HepG2 (cell line): ENCODE results near the gene MINAR2.

Experiments used
- CBX5 ChIP-seq: sonication (generic); formaldehyde crosslinking; IDR thresholded peaks from 2 replicates; pipeline ENCODE4 v1.4.0; 2020; ENCODE audit warnings: missing genetic modification reagents, borderline replicate concordance
- CTCF ChIP-seq: sonication (generic); formaldehyde crosslinking; IDR thresholded peaks from 2 replicates; pipeline ENCODE4 v1.5.0; 2020; ENCODE audit warnings: mild to moderate bottlenecking, missing genetic modification reagents, moderate library complexity
- GABPA ChIP-seq, 2 experiments: IDR thresholded peaks; 2 replicates each; pipeline ENCODE4 v1.6.1; 2011 to 2016; ENCODE audit warnings: low read depth in 2 of 2, low read length in 1 of 2, missing biosample characterization in 1 of 2, missing genetic modification characterization in 1 of 2
- HES4 ChIP-seq: sonication (generic); formaldehyde crosslinking; IDR thresholded peaks from 2 replicates; pipeline ENCODE4 v1.9.0; 2021; ENCODE audit warnings: mild to moderate bottlenecking, missing genetic modification reagents, borderline replicate concordance
- HNRNPUL1 ChIP-seq: fragments of 200-400 bp; formaldehyde crosslinking; IDR thresholded peaks from 2 replicates; pipeline ENCODE4 v1.6.1; 2017; ENCODE audit warnings: low read depth, mild to moderate bottlenecking, low read length, moderate library complexity
- NR2C2 ChIP-seq: sonication (generic); formaldehyde crosslinking; IDR thresholded peaks from 2 replicates; pipeline ENCODE4 v1.4.0; 2020; ENCODE audit warnings: missing genetic modification reagents, mild to moderate bottlenecking, moderate library complexity, borderline replicate concordance
- SRF ChIP-seq: IDR thresholded peaks from 2 replicates; pipeline ENCODE4 v1.6.1; 2011; ENCODE audit warnings: mild to moderate bottlenecking, low read depth, low read length, moderate library complexity
- SUZ12 ChIP-seq: fragments of 150-350 bp; IDR thresholded peaks from 2 replicates; pipeline ENCODE4 v1.6.1; 2014; ENCODE audit warnings: low read depth, low read length
- TBL1XR1 ChIP-seq: fragments of 150-350 bp; IDR thresholded peaks from 2 replicates; pipeline ENCODE4 v1.6.1; 2014; ENCODE audit warnings: borderline replicate concordance, low read length; ENCODE audit not compliant: partially characterized antibody
- ZNF878 ChIP-seq: sonication (generic); formaldehyde crosslinking; IDR thresholded peaks from 2 replicates; pipeline ENCODE4 v1.8.1; 2023; ENCODE audit warnings: mild to moderate bottlenecking, missing genetic modification reagents, moderate library complexity
- TF ChIP-seq, protein P1 (sequence below): sonication (generic); formaldehyde crosslinking; IDR thresholded peaks from 2 replicates; pipeline ENCODE4 v1.4.0; 2020; ENCODE audit warnings: missing genetic modification reagents, borderline replicate concordance
- TF ChIP-seq, protein P2 (sequence below): sonication (generic); formaldehyde crosslinking; IDR thresholded peaks from 2 replicates; pipeline ENCODE4 v1.8.0; 2022; ENCODE audit warnings: low read depth, missing genetic modification reagents

DNA sequence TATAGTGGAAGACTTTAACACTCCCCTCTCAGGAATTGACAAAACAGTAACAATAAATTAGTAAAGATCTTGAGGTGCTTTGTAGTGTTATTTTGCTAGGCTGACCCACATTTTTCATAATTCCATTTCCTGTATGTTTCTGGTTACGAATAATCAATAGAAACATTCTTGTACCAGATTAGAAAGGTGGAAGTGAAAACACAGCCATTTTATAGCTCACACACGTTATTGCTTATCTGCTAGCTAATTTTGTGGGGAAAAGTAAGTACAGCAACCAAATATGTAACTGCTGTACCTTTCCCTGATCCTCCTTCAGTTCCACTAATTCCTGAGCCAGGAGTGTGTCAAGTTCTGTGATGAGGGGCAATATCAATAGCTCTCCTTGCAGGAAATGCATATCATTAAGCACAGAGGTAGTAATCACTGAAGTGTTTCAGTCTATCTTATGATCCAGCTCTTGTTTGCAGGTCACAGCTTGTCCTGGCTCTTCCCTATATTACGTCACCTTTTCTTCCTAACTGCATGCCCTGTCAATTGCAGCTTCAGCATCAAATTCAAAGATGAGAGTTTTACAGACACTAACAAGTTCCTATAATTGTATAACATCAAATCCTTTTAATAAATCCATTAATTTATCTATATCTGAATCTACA is 59.4 kb downstream of the MINAR2 start:
- TF ChIP-seq HNRNPUL1, result no peak
- TF ChIP-seq, protein P1, sequence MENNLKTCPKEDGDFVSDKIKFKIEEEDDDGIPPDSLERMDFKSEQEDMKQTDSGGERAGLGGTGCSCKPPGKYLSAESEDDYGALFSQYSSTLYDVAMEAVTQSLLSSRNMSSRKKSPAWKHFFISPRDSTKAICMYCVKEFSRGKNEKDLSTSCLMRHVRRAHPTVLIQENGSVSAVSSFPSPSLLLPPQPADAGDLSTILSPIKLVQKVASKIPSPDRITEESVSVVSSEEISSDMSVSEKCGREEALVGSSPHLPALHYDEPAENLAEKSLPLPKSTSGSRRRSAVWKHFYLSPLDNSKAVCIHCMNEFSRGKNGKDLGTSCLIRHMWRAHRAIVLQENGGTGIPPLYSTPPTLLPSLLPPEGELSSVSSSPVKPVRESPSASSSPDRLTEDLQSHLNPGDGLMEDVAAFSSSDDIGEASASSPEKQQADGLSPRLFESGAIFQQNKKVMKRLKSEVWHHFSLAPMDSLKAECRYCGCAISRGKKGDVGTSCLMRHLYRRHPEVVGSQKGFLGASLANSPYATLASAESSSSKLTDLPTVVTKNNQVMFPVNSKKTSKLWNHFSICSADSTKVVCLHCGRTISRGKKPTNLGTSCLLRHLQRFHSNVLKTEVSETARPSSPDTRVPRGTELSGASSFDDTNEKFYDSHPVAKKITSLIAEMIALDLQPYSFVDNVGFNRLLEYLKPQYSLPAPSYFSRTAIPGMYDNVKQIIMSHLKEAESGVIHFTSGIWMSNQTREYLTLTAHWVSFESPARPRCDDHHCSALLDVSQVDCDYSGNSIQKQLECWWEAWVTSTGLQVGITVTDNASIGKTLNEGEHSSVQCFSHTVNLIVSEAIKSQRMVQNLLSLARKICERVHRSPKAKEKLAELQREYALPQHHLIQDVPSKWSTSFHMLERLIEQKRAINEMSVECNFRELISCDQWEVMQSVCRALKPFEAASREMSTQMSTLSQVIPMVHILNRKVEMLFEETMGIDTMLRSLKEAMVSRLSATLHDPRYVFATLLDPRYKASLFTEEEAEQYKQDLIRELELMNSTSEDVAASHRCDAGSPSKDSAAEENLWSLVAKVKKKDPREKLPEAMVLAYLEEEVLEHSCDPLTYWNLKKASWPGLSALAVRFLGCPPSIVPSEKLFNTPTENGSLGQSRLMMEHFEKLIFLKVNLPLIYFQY (CRISPR knock-in tag), result no peak
- no peak for TF ChIP-seq CTCF (CRISPR knock-in tag)
- TF ChIP-seq HES4 (CRISPR knock-in tag), result no peak
- TF ChIP-seq SRF, result no peak
- TF ChIP-seq GABPA (IDR thresholded peaks at IDR 0.05; ENCODE audit: low read depth, low read length), result no peak
- TF ChIP-seq GABPA (CRISPR knock-in tag; IDR thresholded peaks at IDR 0.05; ENCODE audit: low read depth), result no peak
- no peak for TF ChIP-seq ZNF878 (CRISPR knock-in tag)
- TF ChIP-seq, protein P2, sequence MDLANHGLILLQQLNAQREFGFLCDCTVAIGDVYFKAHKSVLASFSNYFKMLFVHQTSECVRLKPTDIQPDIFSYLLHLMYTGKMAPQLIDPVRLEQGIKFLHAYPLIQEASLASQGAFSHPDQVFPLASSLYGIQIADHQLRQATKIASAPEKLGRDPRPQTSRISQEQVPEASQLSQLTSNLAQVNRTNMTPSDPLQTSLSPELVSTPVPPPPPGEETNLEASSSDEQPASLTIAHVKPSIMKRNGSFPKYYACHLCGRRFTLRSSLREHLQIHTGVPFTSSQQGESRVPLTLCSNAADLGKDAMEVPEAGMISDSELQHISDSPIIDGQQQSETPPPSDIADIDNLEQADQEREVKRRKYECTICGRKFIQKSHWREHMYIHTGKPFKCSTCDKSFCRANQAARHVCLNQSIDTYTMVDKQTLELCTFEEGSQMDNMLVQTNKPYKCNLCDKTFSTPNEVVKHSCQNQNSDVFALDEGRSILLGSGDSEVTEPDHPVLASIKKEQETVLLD (CRISPR knock-in tag), result no peak
- no peak for TF ChIP-seq NR2C2
- TF ChIP-seq TBL1XR1, result no peak
- TF ChIP-seq SUZ12, result no peak
- no peak for TF ChIP-seq CBX5 (CRISPR knock-in tag)
